ENCODE measurements around the gene KCNAB1.
"Not testable (repeated sequence)": the region's sequence is repeated elsewhere in the genome, so short reads cannot be mapped to it uniquely, and the experiment has no call there.

- not testable (repeated sequence) for TF ChIP-seq CTCF (IDR thresholded peaks at IDR 0.05; ENCODE audit: low read depth, low read length, missing input control); ATF3 (IDR thresholded peaks at IDR 0.05); MAX (IDR thresholded peaks at IDR 0.05); JUND (IDR thresholded peaks at IDR 0.05); RAD21 (IDR thresholded peaks at IDR 0.05)
Observed at GRCh38 chr3:156099984-156100383, 20.4 kb upstream of the KCNAB1 start.

Measured in liver (tissue), 3 donors.